Stimulated activated CD8-positive, alpha-beta memory T cell treated with anti-CD3 and anti-CD28 coated beads, Interleukin-15, amount 100 ng/mL, for 48 hours (primary cell): ENCODE measurements around the gene OSBPL7.
"Not testable (repeated sequence)": the region's sequence is repeated elsewhere in the genome, so short reads cannot be mapped to it uniquely, and the experiment has no call there.

ENCODE experiments used
- DNase-seq, 2 donors: peaks; one replicate each; pipeline ENCODE4 v3.0.0-alpha.2; 2020; ENCODE audit warnings: low read depth in 2 of 2

Gene OSBPL7

GRCh38 chr17:47806026-47806912, 15.3 kb downstream of the OSBPL7 start:
- DNase-seq = no peak

- no peak for DNase-seq
Observed at GRCh38 chr17:47804461-47804860, 17.1 kb downstream of the OSBPL7 start.

GRCh38 chr17:47803751-47804150, 17.8 kb downstream of the OSBPL7 start:
- DNase-seq = no peak

GRCh38 chr17:47803201-47803600, 18.4 kb downstream of the OSBPL7 start:
- DNase-seq = no peak

- DNase-seq = peak; percentile 20
Observed at GRCh38 chr17:47802341-47803022, 19.1 kb downstream of the OSBPL7 start.

- DNase-seq = no peak
Observed at GRCh38 chr17:47801906-47802305, 19.7 kb downstream of the OSBPL7 start.

GRCh38 chr17:47801176-47801765, 20.3 kb downstream of the OSBPL7 start:
- no peak for DNase-seq

GRCh38 chr17:47800686-47801085, 20.9 kb downstream of the OSBPL7 start:
- no peak for DNase-seq

GRCh38 chr17:47797797-47798196, 23.8 kb downstream of the OSBPL7 start:
- DNase-seq = no peak

- DNase-seq = no peak
Observed at GRCh38 chr17:47792979-47793378, 28.6 kb downstream of the OSBPL7 start.

GRCh38 chr17:47792457-47792856, 29.1 kb downstream of the OSBPL7 start:
- no peak for DNase-seq

GRCh38 chr17:47791025-47791424, 30.6 kb downstream of the OSBPL7 start:
- DNase-seq = no peak

- peak; percentile 28 to 53 for DNase-seq
Observed at GRCh38 chr17:47789611-47790561, 31.7 kb downstream of the OSBPL7 start.

GRCh38 chr17:47785538-47786123, 36.0 kb downstream of the OSBPL7 start:
- DNase-seq = no peak

GRCh38 chr17:47781397-47781796, 40.2 kb downstream of the OSBPL7 start:
- DNase-seq = no peak

GRCh38 chr17:47778184-47778635, 43.4 kb downstream of the OSBPL7 start:
- DNase-seq = no peak

- DNase-seq = no peak
Observed at GRCh38 chr17:47776330-47777197, 45.0 kb downstream of the OSBPL7 start.

GRCh38 chr17:47774987-47775580, 46.5 kb downstream of the OSBPL7 start:
- DNase-seq = no peak

- DNase-seq = no peak
Observed at GRCh38 chr17:47774331-47774730, 47.3 kb downstream of the OSBPL7 start.

GRCh38 chr17:47773649-47774048, 47.9 kb downstream of the OSBPL7 start:
- DNase-seq = not testable (repeated sequence)
